Neuron (in vitro differentiated cells): ENCODE measurements around the gene TSPAN11.
"Not testable (repeated sequence)": the region's sequence is repeated elsewhere in the genome, so short reads cannot be mapped to it uniquely, and the experiment has no call there.

ENCODE experiments used
- H2AFZ ChIP-seq: one replicate; pipeline ENCODE4 v1.6.1; 2013; ENCODE audit warnings: low read depth, mild to moderate bottlenecking, inconsistent platforms, low read length, moderate library complexity
- H3K27me3 ChIP-seq: one replicate; pipeline ENCODE4 v1.6.1; 2013; ENCODE audit warnings: low read length; ENCODE audit not compliant: insufficient read depth
- H3K36me3 ChIP-seq: one replicate; pipeline ENCODE4 v1.6.1; 2013; ENCODE audit warnings: low read length; ENCODE audit not compliant: insufficient read depth
- H3K4me1 ChIP-seq: one replicate; pipeline ENCODE4 v1.6.1; 2013; ENCODE audit warnings: low read length; ENCODE audit not compliant: insufficient read depth
- H3K4me3 ChIP-seq: 2 replicates; pipeline ENCODE4 v1.5.1; 2013; ENCODE audit warnings: mild to moderate bottlenecking, low read length, moderate library complexity
- H3K9me3 ChIP-seq: one replicate; pipeline ENCODE4 v1.6.1; 2013; ENCODE audit warnings: low read length

Gene TSPAN11, protein sequence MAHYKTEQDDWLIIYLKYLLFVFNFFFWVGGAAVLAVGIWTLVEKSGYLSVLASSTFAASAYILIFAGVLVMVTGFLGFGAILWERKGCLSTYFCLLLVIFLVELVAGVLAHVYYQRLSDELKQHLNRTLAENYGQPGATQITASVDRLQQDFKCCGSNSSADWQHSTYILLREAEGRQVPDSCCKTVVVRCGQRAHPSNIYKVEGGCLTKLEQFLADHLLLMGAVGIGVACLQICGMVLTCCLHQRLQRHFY

DNA sequence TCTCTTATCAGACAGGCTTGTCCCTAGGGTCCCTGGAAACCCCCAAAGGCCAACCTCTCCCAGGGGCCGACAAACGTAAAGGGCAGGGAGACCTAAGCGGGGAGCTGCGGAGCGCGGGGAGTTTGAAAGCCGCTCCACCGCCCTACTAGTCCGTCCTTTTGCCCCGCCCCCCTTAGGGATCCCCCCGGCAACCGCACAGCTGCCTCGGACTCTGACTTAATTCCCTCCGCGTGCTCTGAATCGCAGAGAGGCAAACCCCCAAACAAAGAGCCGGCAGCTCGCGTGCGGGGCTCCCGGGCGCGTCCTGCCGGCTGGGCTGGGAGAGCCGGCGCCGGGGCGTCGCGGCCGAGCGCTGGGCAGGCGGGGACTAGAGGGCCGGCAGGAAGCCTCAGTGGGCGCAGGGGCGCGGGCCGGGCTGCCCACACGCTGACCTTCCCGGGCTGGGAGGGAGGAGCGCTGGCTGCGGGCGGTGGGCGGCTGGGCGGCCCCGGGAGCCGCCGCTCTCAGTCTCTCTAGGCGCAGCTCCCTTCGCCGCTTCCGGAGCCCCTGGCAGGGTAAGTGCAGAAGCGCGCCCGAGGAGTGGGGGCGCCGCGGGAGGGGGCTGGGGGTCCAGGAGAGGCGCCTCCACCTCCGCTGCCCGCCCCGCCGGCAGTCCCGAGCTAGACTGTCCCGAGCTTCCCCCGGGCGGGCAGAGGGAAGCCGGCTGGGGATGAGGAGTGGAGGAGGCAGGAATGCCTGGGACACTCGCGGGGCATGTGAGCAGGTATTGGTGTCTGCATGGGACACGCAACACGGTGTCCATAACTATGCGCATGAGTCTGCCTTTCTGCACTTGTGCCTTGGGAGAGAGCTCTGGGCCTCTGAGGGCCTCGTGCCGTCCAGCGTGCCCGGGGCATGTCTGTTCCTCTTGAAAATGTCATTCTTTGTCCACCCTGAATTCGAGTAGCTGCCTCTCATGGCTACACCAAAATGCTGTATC is at the start of gene TSPAN11:
TSS of gene TSPAN11 (plus strand) at position 506 of the 979 bp plus-strand sequence. CDS start 27,244 bp downstream, outside the sequence.
- peak within 1 kb of the TSS; percentile 49 for H2AFZ ChIP-seq
- H3K4me1 ChIP-seq, result peaks cover 27% of the 10 kb centered on the region
- H3K4me3 ChIP-seq, result peak within 1 kb of the TSS; percentile 69
- H3K27me3 ChIP-seq, result peaks cover 3% of the 10 kb centered on the region
- H3K36me3 ChIP-seq, result no peaks in the 10 kb centered on the region
- H3K9me3 ChIP-seq, result peaks cover 4% of the 10 kb centered on the region

DNA sequence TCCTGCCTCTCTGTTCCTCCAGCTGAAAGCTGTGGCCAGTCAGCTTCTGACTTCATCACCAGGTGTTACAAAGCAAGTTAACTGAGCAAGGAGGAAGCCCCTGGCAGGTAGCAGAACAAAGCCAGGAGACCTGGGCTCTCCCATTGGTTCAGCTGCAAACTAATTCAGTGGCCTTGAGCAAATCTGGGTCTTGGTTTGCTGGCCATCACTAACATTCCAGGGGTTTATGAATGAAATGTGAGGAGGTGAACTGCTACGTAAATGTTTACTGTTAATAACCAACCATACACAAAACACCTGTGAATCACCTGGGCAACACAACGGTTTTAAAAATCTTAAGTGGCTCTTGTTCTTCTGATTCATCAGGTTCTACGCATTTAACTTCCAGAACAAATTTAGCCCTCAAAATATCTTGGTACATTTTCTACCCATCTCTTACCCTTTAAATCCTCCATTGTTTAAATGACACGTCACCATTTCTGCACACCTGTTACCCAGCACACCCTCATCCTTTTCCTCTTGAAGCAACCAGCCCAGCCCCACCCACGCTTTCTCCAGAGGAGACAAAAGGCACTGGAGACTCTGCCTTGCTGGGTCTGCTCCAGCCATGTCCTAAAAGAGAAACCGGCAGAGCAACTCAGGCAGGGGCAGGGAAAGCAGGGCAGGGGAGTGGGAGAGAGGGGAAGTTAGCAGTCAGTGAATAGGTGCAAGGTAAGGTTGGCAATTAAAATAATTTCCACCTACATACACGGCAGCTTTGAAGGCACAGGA is 49.3 kb upstream of the TSPAN11 start:
- no peak overlapping the region for H3K4me3 ChIP-seq
- no peak overlapping the region for H2AFZ ChIP-seq
- no peaks in the 10 kb centered on the region for H3K36me3 ChIP-seq
- no peaks in the 10 kb centered on the region for H3K4me1 ChIP-seq
- no peaks in the 10 kb centered on the region for H3K9me3 ChIP-seq
- no peaks in the 10 kb centered on the region for H3K27me3 ChIP-seq

DNA sequence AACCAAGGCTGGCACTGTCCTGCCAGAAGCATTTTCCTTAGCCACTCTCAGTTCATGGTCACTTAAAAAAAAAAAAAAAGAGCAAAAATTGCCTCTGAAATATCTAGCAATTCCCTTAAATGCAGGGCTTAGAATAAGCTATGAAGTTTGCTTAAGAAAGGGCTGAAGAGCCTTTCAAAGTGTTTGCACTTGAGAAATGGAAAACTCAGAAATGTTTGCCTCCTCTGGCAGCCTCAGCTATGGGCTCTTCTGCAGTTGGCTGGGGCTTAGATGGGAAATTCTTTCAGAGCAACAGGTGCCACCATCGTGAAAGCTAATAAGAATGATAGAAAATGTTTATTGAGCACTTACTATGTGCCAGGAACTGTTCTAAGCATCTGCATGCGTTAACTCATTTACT is 48.5 kb upstream of the TSPAN11 start:
- H3K4me3 ChIP-seq, result no peak overlapping the region
- H2AFZ ChIP-seq, result no peak overlapping the region
- no peaks in the 10 kb centered on the region for H3K9me3 ChIP-seq
- no peaks in the 10 kb centered on the region for H3K36me3 ChIP-seq
- H3K27me3 ChIP-seq, result no peaks in the 10 kb centered on the region
- H3K4me1 ChIP-seq, result no peaks in the 10 kb centered on the region

DNA sequence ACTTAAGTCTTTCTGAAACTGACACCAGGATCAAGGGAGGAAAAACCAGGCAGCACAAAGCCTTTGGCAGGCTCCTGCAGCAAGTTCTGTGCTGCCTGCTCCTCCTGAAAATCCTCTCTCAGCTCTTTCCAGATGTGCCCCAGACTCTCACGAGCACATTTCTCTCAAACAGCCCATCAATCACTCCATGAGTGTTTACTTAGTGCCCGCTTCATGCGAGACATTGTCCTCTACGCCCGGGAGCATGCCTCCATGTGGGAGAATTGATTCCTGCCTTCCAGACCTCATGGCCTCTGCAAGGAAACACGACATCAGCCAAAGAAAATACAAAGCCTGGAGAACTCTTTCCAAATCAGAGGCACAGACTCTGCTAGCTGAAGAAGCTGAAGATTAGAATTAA is 46.5 kb upstream of the TSPAN11 start:
- Histone ChIP-seq H3K4me1 (no peaks in the 10 kb centered on the region), H2AFZ (no peak overlapping the region), H3K4me3 (no peak overlapping the region), H3K36me3 (no peaks in the 10 kb centered on the region), H3K27me3 (no peaks in the 10 kb centered on the region), H3K9me3 (no peaks in the 10 kb centered on the region)

DNA sequence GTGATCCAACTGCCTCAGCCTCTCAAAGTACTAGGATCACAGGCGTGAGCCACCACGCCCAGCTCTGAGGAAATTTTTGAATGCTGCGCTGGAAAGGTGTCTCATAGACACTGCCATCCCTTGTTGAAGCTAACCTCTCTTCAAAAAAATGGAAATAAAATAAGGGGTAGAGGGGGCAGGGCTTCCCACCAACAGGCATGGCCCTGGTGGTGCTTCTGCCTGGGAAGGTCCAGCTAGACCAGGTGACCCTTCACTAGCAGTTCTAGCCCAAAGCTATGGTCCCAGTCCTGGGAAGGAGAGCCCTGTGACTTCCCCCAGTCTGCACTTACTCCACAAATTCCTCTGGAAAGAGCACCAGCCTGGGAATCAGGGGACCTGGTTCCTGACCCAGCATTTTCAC is 45.7 kb upstream of the TSPAN11 start:
- Histone ChIP-seq H3K4me1 (no peaks in the 10 kb centered on the region), H3K36me3 (no peaks in the 10 kb centered on the region), H3K4me3 (no peak overlapping the region), H3K9me3 (no peaks in the 10 kb centered on the region), H3K27me3 (no peaks in the 10 kb centered on the region), H2AFZ (no peak overlapping the region)

DNA sequence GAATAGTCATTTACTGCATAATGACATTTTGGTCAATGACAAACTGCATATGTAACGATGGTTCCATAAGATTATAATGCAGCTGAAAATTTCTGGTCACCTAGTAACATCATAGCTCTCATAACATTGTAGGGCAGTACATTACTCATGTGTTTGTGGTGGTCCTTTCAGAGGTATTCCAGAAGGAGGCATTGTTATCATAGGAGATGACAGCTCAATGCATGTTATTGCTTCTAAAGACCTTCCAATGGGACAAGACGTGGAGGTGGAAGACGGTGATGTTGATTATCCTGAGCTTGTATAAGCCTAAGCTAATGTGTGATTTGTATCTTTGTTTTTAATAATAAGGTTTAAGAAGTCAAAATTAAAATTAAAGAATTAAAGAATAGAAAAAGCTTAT is 43.8 kb upstream of the TSPAN11 start:
- Histone ChIP-seq H3K9me3 (no peaks in the 10 kb centered on the region), H3K4me3 (no peak overlapping the region), H3K36me3 (no peaks in the 10 kb centered on the region), H2AFZ (no peak overlapping the region), H3K27me3 (no peaks in the 10 kb centered on the region), H3K4me1 (no peaks in the 10 kb centered on the region)

DNA sequence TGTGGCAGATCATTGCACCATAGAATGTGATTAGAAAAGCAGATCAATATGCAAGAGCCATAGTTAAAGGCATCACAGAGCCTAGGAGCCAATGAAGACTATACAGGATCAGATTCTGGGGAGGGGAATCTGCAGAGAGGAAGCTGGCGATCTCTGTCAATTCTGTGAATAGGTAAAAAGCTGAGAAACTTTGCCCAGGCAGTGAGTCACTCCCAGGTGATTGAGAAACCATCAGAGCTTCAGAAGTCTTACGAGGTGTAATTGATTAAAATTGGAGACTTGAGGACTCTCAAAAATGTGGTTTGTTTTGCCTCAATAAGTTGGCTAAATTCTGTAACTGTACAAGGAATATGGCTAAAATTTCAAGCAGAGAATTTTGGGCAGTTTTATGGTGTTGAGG is 41.7 kb upstream of the TSPAN11 start:
- no peaks in the 10 kb centered on the region for H3K9me3 ChIP-seq
- H3K4me3 ChIP-seq, result no peak overlapping the region
- no peaks in the 10 kb centered on the region for H3K4me1 ChIP-seq
- no peak overlapping the region for H2AFZ ChIP-seq
- H3K36me3 ChIP-seq, result no peaks in the 10 kb centered on the region
- H3K27me3 ChIP-seq, result no peaks in the 10 kb centered on the region

DNA sequence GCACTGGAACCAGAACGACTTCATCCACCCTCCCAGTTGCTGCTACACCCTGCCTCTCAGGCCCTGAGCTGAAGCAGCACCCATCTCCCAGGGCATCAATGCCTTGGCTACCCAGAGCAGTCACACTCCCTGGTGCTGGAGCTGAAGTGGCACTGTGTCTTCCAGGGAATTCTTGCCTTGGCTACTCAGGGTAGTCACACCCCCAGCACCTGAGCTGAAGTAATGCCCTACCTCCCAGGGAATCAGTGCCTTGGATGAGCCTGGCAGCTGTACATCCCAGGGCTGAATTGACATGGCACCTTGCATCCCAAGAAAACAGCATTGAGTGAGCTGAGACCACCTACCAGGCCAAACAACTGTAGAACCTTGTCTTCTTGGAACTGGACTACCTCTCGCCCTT is 41.2 kb upstream of the TSPAN11 start:
- H2AFZ ChIP-seq, result no peak overlapping the region
- H3K36me3 ChIP-seq, result no peaks in the 10 kb centered on the region
- H3K27me3 ChIP-seq, result no peaks in the 10 kb centered on the region
- no peaks in the 10 kb centered on the region for H3K9me3 ChIP-seq
- H3K4me3 ChIP-seq, result no peak overlapping the region
- no peaks in the 10 kb centered on the region for H3K4me1 ChIP-seq

DNA sequence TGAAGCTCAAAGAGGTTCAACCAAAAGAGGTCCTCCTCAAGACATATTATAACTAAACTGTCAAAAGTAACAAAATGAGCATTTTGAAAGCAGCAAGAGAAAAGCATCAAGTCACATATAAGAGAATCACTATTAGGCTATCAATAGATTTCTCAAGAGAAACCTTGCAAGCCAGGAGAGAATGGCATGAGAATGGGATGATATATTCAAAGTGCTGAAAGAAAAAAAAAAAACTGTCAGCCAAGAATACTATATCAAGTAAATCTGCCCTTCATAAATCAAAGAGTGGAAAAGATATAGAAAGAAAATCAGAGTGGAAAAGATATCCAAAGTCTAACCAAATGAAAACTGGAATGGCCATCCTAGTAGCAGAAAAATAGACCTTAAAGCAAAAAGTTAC is 39.3 kb upstream of the TSPAN11 start:
- H3K27me3 ChIP-seq, result no peaks in the 10 kb centered on the region
- H3K4me3 ChIP-seq, result no peak overlapping the region
- H3K9me3 ChIP-seq, result no peaks in the 10 kb centered on the region
- no peak overlapping the region for H2AFZ ChIP-seq
- H3K36me3 ChIP-seq, result no peaks in the 10 kb centered on the region
- no peaks in the 10 kb centered on the region for H3K4me1 ChIP-seq

DNA sequence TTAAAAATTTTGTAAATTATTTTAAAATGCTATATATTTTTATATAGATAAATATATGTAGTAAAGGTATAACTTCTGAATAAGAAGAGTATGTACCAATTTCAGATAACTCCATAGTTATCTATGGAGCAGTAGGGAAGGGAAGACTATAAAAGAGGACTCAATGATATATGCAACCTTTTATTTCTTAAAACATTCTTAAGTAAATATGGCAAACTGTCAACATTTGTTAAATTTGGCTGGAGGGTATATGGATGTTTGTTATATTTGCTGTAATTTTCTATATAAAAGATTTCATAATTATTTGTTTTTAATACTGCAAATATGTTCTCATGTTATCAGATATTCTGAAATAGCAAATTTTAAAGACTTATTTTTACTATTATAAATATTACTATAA is 38.3 kb upstream of the TSPAN11 start:
- Histone ChIP-seq H3K4me3 (no peak overlapping the region), H3K9me3 (no peaks in the 10 kb centered on the region), H3K4me1 (no peaks in the 10 kb centered on the region), H2AFZ (no peak overlapping the region), H3K36me3 (no peaks in the 10 kb centered on the region), H3K27me3 (no peaks in the 10 kb centered on the region)

DNA sequence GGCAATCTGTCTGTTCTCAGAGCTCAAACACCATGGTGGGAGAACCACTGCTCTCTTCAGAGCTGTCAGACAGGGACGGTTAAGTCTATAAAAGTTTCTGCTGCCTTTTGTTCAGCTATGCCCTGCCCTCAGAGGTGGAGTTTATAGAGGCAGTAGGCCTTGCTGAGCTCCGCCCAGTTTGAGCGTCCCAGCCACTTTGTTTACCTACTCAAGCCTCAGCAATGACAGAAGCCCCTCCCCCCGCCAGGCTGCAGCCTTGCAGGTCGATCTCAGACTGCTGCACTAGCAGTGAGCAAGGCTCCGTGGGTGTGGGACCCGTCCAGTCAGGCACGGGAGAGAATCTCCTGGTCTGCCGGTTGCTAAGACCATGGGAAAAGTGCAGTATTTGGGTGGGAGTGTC is 32.0 kb upstream of the TSPAN11 start:
- not testable (repeated sequence) for H3K27me3 ChIP-seq, H3K4me3 ChIP-seq, H3K36me3 ChIP-seq, H2AFZ ChIP-seq, H3K9me3 ChIP-seq, H3K4me1 ChIP-seq

DNA sequence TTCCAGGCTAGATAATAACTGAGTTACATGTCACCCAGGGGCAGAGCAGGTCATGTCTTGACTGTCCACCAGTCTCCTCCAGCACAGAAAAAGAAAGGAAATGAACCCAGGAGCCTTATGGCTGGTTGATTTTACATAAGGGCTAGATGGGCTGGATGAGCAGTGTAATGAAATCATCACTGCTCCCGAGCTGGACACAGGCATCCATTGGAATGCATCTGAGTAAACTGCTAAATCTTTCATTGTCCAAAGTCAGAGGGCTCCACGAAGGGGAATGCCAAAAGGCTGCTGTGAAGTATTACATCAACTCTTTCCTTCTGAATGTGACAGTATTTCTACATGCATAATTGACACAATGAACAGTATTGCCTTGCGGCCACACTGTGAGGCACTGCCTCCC is 30.1 kb upstream of the TSPAN11 start:
- H3K27me3 ChIP-seq, result no peaks in the 10 kb centered on the region
- no peaks in the 10 kb centered on the region for H3K36me3 ChIP-seq

DNA sequence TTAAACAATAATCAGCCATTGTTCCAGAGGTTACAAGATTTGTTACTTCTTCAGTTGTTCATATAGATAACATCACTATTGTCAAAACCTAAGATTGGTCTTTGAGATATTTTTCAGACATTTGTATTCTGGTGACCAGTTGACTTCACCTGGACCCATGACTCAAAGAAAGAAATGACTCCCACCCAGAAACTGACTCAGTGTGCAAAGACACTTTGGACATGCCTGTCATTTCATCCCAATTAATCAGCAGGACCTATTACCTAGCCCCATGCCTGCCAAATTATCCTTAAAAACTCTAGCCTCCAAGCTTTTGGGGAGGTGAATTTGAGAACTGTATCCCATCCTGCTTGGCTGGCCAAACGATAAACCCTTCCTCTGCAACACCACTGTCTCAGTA is 27.7 kb upstream of the TSPAN11 start:
- H2AFZ ChIP-seq, result no peak overlapping the region
- no peak overlapping the region for H3K4me3 ChIP-seq
- H3K9me3 ChIP-seq, result no peaks in the 10 kb centered on the region
- H3K4me1 ChIP-seq, result no peaks in the 10 kb centered on the region
- peaks cover 2% of the 10 kb centered on the region for H3K27me3 ChIP-seq
- no peaks in the 10 kb centered on the region for H3K36me3 ChIP-seq

More for the DNA sequence above, 30.1 kb upstream of the TSPAN11 start:
- no peak overlapping the region for H2AFZ ChIP-seq
- no peaks in the 10 kb centered on the region for H3K4me1 ChIP-seq
- H3K9me3 ChIP-seq, result no peaks in the 10 kb centered on the region
- no peak overlapping the region for H3K4me3 ChIP-seq
